Stimulated activated CD4-positive, alpha-beta T cell treated with anti-CD3 and anti-CD28 coated beads, Interleukin-12 subunit alpha, Interleukin-12 subunit beta, amount 100 ng/mL, for 4 hours (primary cell): Measurements from ENCODE around the gene CCNB1IP1.
"Not testable (repeated sequence)": the region's sequence is repeated elsewhere in the genome, so short reads cannot be mapped to it uniquely, and the experiment has no call there.

ENCODE experiments used
- DNase-seq: peaks from one replicate; pipeline ENCODE4 v3.0.0-alpha.2; 2020

The CCNB1IP1 gene, protein sequence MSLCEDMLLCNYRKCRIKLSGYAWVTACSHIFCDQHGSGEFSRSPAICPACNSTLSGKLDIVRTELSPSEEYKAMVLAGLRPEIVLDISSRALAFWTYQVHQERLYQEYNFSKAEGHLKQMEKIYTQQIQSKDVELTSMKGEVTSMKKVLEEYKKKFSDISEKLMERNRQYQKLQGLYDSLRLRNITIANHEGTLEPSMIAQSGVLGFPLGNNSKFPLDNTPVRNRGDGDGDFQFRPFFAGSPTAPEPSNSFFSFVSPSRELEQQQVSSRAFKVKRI

DNA sequence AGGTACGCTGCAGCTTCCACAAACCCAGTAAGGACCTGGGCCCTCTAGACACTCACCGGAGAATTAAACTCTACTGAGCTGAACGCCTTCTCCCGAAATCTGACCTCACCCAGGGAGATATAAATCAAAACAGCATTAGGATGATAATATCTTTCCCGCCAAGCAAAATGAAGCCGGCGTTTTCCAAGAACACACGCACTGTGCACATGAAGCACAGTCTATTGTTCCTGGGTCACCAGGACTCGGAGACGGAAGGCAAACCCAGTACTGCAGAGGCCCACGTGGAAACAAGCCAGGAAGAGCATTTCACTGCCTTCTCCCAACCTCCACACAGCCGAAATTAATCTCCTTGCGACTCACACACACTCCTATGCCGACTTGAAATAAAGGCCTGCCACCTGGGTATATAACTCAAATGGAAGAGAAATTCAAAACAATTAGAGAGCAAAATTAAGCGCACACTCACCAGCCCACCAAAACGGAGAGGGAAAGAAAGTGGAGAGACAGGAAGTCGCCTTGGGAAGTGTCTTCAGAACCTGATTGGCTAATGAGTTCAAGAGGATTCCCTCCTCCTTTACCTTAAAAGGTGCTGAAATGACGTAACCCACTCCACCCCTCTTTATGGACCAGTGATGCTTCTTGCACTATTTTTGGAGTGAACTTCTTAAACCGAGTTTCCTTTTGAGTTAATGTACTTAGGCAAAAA, at the start of gene CCNB1IP1:
Gene CCNB1IP1, minus strand, starts transcription at position 492 of the 706 bp plus-strand sequence. CDS start 16,756 bp downstream, outside the sequence.
- peak; percentile 12 for DNase-seq

GRCh38 chr14:20382526-20382925, 49.4 kb upstream of the CCNB1IP1 start:
- no peak for DNase-seq

- DNase-seq, result no peak
Observed at GRCh38 chr14:20381341-20381740, 48.3 kb upstream of the CCNB1IP1 start.

GRCh38 chr14:20380681-20381080, 47.6 kb upstream of the CCNB1IP1 start:
- no peak for DNase-seq

- no peak for DNase-seq
Observed at GRCh38 chr14:20379743-20380142, 46.7 kb upstream of the CCNB1IP1 start.

DNA sequence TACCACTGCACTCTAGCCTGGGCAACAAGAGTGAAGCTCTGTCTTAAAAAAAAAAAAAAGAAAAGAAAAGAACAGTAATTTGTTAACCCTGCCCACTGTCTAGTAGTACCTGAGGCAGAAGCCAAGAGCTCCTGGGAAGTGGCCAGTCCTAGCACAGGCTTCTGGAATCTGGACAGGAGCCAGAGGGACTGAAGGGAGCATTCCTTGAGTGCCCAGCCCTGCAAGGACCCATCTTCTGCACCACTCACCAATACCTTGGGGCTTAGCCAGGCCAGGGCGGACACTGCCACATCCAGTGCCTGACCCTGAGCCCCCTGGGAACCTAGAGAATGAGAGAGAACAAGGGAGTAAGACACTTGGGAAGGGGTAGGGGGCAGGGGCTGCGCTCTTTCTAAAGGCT, 44.1 kb upstream of the CCNB1IP1 start:
- no peak for DNase-seq

DNA sequence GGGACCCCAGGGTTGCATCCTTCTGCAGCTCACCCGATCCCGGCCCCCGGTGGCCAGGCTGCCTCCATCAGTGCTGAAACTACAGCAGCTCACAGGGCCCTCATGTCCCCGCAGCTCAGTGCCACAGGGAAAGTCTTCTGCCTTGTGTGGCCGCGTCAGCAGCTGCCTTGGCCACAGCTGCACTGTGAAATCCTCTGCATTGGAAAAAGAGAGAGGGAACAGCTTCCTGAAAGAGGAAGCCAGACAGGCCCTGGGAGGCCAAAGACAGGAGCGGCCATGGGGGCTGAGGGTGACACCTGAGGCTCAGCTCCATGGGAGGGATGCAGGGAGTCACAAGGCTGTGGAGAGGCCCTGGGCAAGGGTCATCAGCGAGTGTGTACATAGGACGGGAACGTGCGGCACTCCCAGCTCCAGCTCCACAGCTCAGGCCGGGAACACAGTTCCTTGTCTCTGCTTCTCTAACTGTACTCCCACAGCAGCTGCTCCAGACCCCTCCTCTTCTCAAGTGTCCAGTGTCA, 43.1 kb upstream of the CCNB1IP1 start:
- DNase-seq, result no peak

- no peak for DNase-seq
Observed at GRCh38 chr14:20375471-20375870, 42.4 kb upstream of the CCNB1IP1 start.

DNA sequence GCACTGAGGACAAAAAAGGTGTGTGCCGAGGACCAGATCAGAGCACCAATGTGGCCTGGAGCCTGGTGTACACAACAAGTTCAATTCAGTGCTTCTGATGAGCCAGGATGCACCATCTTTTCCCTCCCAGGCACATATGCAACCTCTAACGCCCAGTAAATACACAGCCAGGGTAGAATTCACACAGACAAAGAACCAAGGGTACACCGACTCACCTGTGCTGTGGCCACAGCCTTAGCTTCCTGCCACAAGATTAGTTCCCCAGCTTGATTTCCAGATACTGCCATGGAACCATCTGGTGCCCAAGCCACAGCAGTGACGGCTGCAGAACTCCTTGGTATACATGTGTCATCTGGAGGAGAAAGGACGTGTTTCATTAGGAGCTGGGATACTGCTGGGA, 39.7 kb upstream of the CCNB1IP1 start:
- no peak for DNase-seq

- no peak for DNase-seq
Observed at GRCh38 chr14:20365928-20366327, 32.8 kb upstream of the CCNB1IP1 start.

DNA sequence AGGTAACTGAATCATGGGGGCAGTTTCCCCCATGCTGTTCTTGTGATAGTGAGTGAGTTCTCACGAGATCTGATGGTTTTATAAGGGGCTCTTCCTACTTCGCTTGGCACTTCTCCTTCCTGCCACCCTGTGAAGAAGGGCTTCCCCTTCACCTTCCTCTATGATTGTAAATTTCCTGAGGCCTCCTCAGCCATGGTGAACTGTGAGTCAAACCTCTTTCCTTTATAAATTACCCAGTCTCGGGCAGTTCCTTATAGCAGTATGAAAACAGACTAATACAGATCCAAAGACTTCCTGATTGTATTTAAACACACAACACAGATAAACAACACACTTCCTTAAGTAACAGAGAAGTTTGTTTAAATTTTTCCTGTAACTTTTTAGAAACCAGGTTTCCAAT, 25.4 kb upstream of the CCNB1IP1 start:
- DNase-seq, result not testable (repeated sequence)

GRCh38 chr14:20356422-20356821, 23.3 kb upstream of the CCNB1IP1 start:
- DNase-seq, result no peak

DNA sequence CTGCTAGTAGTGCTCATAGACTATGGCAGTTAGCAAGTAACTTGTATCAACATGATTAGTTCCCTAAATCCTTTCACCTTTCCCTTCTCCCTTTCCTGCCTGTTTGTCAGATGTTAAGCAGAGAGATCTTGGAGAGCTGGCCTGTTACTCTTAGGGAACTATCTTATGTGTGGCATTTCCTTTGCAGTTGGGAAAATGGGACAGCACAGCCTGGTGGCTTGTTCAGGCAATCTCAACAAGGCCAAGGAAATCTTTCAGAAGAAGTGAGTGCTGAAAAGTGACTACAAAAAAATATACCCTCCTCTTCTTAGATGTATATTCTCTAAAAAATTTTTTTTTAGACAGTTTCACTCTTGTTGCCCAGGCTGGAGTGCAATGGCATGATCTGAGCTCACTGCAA, 17.8 kb upstream of the CCNB1IP1 start:
- no peak for DNase-seq

- no peak for DNase-seq
Observed at GRCh38 chr14:20350282-20350681, 17.2 kb upstream of the CCNB1IP1 start.

DNA sequence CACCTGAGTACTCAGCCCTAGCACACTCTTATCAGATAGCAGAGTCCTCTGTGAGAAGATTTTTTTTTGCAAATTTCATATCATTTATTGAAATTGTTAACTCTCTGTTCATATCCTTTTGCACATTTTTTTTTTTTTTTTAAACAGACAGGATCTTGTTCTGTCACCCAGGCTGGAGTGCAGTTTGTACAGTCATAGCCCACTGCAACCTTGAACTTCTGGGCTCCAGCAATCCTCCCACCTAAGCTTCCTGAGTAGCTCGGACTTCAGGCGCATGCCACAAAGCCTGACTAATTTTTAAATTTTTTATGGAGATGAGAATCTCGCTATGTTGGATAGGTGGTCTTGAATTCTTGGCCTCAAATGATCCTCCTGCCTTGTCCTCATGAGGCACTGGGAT, 14.7 kb upstream of the CCNB1IP1 start:
- DNase-seq, result no peak

DNA sequence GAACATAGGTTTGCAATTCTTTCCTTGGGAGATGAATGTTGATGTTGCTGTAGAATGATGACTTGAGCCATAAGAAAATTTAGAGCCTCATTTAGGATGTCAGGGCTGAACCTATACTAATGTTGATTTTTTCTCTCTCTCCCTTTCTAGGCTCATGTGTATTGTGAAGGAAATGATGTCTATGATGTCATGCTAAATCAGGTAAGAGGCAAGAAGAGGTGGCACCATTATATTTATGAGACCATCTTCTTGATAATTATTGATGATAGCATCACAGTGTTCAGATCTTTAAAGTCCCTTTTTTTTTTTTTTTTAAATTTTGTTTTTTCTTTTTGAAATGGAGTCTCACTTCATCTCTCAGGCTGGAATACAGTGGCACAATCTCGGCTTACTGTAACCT, 13.6 kb upstream of the CCNB1IP1 start:
- DNase-seq, result no peak

DNA sequence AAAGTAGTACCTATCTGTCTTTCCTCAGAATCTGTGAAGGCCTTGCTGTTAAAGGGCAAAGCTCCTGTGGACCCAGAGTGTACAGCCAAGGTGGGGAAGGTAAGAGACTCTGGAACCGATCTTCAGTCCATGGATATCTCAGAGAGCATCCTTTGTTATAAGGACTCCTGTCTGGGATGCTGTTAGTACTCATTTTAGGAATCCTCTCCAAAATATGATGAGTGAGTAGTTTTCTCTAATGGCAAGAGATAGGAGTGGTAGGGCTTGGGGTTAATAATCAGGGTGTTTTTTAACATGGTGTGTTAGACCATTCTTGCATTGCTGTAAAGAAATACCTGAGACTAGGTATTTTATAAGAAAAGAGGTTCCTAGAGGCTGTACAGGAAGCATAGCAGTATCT, 12.3 kb upstream of the CCNB1IP1 start:
- DNase-seq, result no peak

DNA sequence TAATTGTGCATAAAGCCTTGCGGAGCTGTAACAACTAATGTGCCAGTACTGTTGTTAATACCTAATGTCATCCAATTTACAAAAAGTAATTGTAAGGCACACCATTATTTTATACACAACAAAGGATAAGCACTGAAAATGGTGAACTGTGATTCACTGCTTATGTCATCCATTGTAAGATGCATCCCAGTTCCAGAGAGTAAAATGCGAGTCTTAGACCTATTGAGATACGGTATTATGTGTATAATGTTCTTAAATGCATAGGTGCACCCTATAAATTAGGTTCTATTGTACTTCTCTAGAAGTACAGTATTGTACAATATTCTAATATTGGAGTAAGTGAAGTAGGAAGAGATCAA, 10.8 kb upstream of the CCNB1IP1 start:
- no peak for DNase-seq

DNA sequence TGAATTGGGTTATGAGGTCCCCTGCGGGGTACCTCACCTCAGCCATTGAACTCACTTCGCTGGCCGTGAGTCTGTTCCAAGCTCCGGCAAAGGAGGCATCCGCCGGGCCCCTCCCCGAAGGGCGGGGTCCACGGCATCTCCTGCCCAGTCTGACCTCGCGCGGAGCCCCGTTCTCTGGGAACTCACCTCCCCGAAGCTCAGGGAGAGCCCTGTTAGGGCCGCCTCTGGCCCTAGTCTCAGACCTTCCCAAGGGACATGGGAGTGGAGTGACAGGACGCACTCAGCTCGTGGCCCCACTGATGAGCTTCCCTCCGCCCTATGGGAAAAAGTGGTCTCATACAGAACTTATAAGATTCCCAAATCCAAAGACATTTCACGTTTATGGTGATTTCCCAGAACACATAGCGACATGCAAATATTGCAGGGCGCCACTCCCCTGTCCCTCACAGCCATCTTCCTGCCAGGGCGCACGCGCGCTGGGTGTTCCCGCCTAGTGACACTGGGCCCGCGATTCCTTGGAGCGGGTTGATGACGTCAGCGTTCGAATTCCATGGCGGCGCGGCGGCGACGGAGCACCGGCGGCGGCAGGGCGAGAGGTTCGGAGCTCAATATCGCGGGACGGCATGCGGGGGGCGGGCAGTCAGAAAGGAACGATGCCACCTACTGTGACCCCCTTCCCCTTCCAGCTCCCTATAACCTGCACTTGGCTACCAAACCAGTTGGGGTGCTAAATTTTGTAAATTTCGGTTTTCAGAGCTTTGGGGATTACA, 10.2 kb upstream of the CCNB1IP1 start, which contains the start of gene PARP2:
Gene PARP2, plus strand, starts transcription at position 544 of the 770 bp plus-strand sequence. Its CDS starts 7 bp downstream, at position 551.
- peak; percentile 91 for DNase-seq

DNA sequence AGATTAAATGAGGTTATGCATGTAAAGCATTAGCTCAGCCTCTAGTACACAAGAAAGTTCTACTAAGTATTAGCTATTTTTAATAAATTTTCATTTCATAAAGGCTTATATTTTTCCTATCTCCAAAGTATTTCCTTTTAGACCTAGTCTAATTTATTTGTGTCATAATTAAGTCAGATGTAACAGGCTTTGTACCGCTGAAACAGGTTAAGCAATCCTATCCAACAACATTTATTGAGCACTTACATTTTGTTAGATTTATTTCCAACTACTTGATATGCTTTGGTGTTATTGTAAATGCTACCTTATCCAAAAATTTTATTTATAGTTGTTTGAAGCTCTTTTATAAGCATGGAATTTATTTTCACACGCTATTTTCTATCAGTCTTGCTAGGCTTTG, 8.6 kb upstream of the CCNB1IP1 start:
- no peak for DNase-seq

DNA sequence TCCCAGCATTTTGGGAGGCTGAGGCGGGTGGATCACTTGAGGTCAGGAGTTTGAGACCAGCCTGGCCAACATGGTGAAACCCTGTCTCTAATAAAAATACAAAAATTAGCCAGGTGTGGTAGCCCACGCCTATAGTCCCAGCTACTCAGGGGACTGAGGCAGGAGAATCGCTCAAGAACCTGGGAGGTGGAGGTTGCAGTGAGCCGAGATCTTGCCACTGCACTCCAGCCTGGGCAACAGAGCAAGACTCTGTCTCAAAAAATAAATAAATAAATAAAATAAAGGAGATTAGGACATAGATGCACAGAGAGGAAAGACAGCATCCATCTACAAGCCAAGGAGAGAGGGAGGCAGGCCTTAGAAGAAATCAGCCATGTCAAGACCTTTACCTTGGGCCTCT, 8.0 kb upstream of the CCNB1IP1 start:
- DNase-seq, result not testable (repeated sequence)

DNA sequence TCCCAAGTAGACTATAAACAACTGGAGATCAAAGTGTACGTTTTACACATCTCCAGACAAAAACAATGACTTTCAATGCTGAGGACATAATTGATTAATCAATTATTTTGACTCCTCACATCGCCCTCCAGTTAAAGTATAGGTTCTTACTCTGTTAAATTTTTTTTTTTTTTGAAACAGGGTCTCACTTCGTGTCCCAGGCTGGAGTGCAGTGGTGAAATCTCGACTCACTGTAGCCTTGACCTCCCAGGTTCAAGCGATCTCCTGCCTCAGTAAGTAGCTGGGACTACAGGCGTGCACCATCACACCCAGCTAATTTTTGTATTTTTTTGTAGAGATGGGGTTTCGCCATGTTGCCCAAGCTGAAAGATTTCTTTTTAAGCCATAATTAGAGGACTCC, 938 bp upstream of the CCNB1IP1 start:
- DNase-seq, result no peak

DNA sequence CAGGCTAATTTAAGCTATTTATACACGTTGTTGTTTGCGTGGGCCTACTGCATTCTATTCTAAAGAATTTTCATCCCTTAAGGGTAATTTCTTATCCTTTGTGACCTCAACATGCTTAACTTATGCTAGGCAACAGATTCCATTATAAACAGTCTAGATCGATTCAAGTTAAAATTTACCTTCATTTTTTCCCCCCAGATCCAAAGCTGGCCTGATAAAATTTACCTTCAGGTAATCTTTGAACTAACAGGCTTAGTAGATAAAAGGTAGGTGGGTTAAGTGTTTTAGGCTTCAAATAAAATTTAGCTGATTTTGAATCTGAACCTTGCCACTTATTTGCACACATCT, 389 bp upstream of the CCNB1IP1 start:
- no peak for DNase-seq

- no peak for DNase-seq
Observed at GRCh38 chr14:20332431-20332787, 670 bp downstream of the CCNB1IP1 start.
